22Rv1 (cell line): ENCODE measurements around the gene TMEM270.

Source experiments
- ZFX ChIP-seq: fragments of 450-650 bp; IDR thresholded peaks from 2 replicates; pipeline ENCODE4 v1.6.1; 2017; ENCODE audit warnings: antibody characterized with exemption, borderline replicate concordance
- TF ChIP-seq, protein P1 (sequence below): fragments of 450-650 bp; IDR thresholded peaks from 2 replicates; pipeline ENCODE4 v1.5.1; 2017; ENCODE audit warnings: mild to moderate bottlenecking

DNA sequence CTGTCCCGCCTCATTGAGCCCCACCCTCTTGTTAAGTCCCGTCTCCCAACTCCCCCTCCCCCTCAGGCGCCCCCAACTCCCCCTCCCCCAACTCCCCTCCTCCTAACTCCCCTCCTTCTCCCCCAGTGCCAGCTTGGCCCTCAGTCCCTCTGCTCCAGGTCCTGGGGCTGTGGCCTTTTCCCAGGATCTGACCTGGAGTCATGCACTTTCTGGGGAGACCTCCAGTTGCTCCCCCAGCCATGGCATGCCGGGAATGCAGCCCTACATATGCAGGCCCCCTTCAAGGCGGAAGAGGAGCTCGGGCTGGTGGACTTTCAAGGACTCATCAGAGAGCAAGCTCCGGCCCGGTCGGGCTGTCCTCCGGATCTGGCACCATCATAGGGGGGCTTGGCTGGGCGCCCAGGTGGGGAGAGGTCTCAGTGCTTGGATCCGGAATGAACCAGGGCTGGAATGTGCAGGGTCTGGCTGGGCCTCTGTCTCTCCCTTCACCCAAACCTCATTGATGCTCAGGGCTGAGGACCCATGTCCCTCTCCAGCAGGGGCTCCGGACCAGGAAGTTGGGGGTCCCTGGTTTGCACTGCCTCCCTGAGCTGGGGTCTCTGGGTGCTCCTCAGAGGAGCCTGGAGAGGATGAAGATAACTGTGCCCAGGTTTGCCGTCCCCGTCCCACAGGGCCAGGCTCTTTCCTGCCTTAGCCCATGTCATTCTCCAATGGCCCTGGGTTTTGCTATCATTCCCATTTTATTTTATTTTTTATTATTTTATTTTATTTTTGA lies 41.1 kb downstream of the TMEM270 start:
- TF ChIP-seq, protein P1, sequence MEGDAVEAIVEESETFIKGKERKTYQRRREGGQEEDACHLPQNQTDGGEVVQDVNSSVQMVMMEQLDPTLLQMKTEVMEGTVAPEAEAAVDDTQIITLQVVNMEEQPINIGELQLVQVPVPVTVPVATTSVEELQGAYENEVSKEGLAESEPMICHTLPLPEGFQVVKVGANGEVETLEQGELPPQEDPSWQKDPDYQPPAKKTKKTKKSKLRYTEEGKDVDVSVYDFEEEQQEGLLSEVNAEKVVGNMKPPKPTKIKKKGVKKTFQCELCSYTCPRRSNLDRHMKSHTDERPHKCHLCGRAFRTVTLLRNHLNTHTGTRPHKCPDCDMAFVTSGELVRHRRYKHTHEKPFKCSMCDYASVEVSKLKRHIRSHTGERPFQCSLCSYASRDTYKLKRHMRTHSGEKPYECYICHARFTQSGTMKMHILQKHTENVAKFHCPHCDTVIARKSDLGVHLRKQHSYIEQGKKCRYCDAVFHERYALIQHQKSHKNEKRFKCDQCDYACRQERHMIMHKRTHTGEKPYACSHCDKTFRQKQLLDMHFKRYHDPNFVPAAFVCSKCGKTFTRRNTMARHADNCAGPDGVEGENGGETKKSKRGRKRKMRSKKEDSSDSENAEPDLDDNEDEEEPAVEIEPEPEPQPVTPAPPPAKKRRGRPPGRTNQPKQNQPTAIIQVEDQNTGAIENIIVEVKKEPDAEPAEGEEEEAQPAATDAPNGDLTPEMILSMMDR, result no peak
- no peak for TF ChIP-seq ZFX
